Panc1 (cell line): ENCODE data around the gene PIF1. TPM values are rescaled to one million over a fixed set of nuclear protein-coding genes. Genes with fewer than 3 reads are reported as not detected.
A peak's percentile ranks its signal among the peaks of the same experiment; 100 is the strongest.

Source experiments
- ATAC-seq: fragments of 200-7000 bp; cut with Tn5 transposase; 2 replicates; pipeline ENCODE4 v1.9.1; 2020; ENCODE audit warnings: mild to moderate bottlenecking, moderate library complexity
- BruUV-seq: library from RNA; stranded (reverse); fragments of 400-500 nt; replicated peaks from 2 replicates; lab custom pipeline; 2021; lab: Mats Ljungman, UMichigan
- CTCF ChIA-PET: fragments of 300-600 bp; sonication (Branson Sonifier 250); formaldehyde crosslinking; loops from one replicate; lab custom pipeline; 2022; ENCODE audit warnings: antibody characterized with exemption; lab: Charles Lee
- POLR2A ChIA-PET: fragments of 300-600 bp; sonication (Branson Sonifier 250); formaldehyde crosslinking; loops from one replicate; lab custom pipeline; 2022; ENCODE audit warnings: antibody characterized with exemption; lab: Charles Lee
- DNase-seq: peaks from one replicate; pipeline ENCODE4 v3.0.0-alpha.2; 2010; ENCODE audit warnings: low read depth, low spot score
- H3K27ac ChIP-seq: 2 replicates; pipeline ENCODE4 v1.5.1; 2011; ENCODE audit warnings: mild to moderate bottlenecking, low read length, inconsistent platforms
- H3K27me3 ChIP-seq: fragments of 200-500 bp; sonication (Bioruptor generic); 2 replicates; pipeline ENCODE4 v1.6.0; 2014; ENCODE audit warnings: low read length, inconsistent platforms; ENCODE audit not compliant: control insufficient read depth, insufficient read depth
- H3K36me3 ChIP-seq: fragments of 200-500 bp; sonication (Bioruptor generic); 2 replicates; pipeline ENCODE4 v1.5.1; 2014; ENCODE audit warnings: inconsistent platforms, mild to moderate bottlenecking, low read length, moderate library complexity; ENCODE audit not compliant: control insufficient read depth, insufficient read depth
- H3K4me1 ChIP-seq: 2 replicates; pipeline ENCODE4 v1.5.1; 2011; ENCODE audit warnings: inconsistent platforms, mild to moderate bottlenecking, low read length, moderate library complexity; ENCODE audit not compliant: control insufficient read depth, insufficient read depth
- H3K4me3 ChIP-seq, 2 experiments: 2 replicates each; pipeline ENCODE4 v1.5.1; 2011 to 2012; ENCODE audit warnings: low read depth in 2 of 2, low read length in 2 of 2, mild to moderate bottlenecking in 2 of 2, inconsistent platforms in 1 of 2, moderate library complexity in 1 of 2
- H3K9me3 ChIP-seq: fragments of 200-500 bp; sonication (Bioruptor generic); 2 replicates; pipeline ENCODE4 v1.5.1; 2014; ENCODE audit warnings: low read depth, mild to moderate bottlenecking, inconsistent platforms, low read length, moderate library complexity; ENCODE audit not compliant: control insufficient read depth, insufficient read depth
- POLR2AphosphoS5 ChIP-seq: IDR thresholded peaks from 2 replicates; pipeline ENCODE4 v1.6.1; 2012; ENCODE audit warnings: mild to moderate bottlenecking, low read depth, low read length, moderate library complexity
- SIN3A ChIP-seq: IDR thresholded peaks from 2 replicates; pipeline ENCODE4 v1.6.1; 2012; ENCODE audit warnings: low read depth, mild to moderate bottlenecking, low read length, moderate library complexity, borderline replicate concordance; ENCODE audit not compliant: insufficient read depth
- TCF7L2 ChIP-seq: IDR thresholded peaks from 2 replicates; pipeline ENCODE4 v1.6.1; 2011; ENCODE audit warnings: mild to moderate bottlenecking, low read depth, low read length, inconsistent platforms
- in situ Hi-C: cut with HindIII; loops from 2 replicates; pipeline ENCODE4 v1.10.0; 2016; ENCODE audit warnings: low sequenced_read_pairs, low pct_unique_long_range_greater_than_20kb
- intact Hi-C: fragments of 100-400 bp; cut with micrococcal nuclease; formaldehyde crosslinking; loops from one replicate; pipeline ENCODE4 v1.10.0; 2022; ENCODE audit not compliant: unreplicated experiment
- total RNA-seq: library from RNA; stranded (reverse); gene quantifications from one replicate; pipeline ENCODE4 v1.2.1, GENCODE V29; 2021; ENCODE audit not compliant: unreplicated experiment
- TF ChIP-seq, protein P1 (sequence below), 2 experiments: IDR thresholded peaks; 2 replicates each; pipeline ENCODE4 v1.6.1; 2011 to 2012; ENCODE audit warnings: low read depth in 2 of 2, control low read depth in 1 of 2, low read length in 1 of 2, mild to moderate bottlenecking in 1 of 2, moderate library complexity in 1 of 2; ENCODE audit not compliant: insufficient read depth in 1 of 2
- TF ChIP-seq, protein P2 (sequence below): fragments of 450-650 bp; IDR thresholded peaks from 2 replicates; pipeline ENCODE4 v1.5.1; 2017; ENCODE audit warnings: mild to moderate bottlenecking

Gene PIF1
- total RNA-seq, 1 experiment from 2014 or later: 38.6 TPM

DNA sequence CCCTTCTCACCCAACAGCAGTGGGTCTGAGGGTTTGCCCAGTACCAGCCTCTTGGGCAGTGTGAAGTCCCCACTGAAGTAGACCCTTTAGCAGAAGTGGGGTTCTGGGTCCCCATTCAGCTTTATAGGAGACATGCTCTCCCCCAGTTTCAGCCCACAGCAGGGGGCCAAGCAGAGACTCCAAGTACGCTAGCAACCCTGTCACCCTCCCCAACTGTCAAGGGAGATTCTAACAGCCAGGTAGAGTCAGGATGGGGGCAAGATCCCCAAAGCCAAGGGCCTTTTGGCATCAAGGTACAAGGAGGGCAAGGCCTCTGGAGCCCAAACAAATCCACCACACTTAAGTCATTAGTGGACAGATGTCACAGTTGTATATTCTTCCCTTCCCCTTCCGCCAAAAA, 51.8 kb downstream of the PIF1 start:
- in situ Hi-C loops (no loop called here), intact Hi-C loops (no loop called here)
- no peak for DNase-seq
- peaks cover 15% of the 10 kb centered on the region for H3K4me1 ChIP-seq
- BruUV-seq: no TSS peak
- no peak overlapping the region for H3K27ac ChIP-seq
- no peaks in the 10 kb centered on the region for H3K9me3 ChIP-seq
- ChIA-PET CTCF (interaction anchor here (0.6 kb wide), 1 partner anchor 1428 kb away, joined by 3 read pairs; no protein-coding TSS in a partner anchor), POLR2A (interaction anchor here (0.5 kb wide), 1 partner anchor 66 kb away, joined by 4 read pairs; no protein-coding TSS in a partner anchor)
- H3K4me3 ChIP-seq: peak overlapping the region in 1 of 2 experiments; percentile 69; a peak in 1 of 4 replicates
- H3K36me3 ChIP-seq: no peaks in the 10 kb centered on the region
- no peak for TF ChIP-seq SIN3A
- TF ChIP-seq, protein P1, sequence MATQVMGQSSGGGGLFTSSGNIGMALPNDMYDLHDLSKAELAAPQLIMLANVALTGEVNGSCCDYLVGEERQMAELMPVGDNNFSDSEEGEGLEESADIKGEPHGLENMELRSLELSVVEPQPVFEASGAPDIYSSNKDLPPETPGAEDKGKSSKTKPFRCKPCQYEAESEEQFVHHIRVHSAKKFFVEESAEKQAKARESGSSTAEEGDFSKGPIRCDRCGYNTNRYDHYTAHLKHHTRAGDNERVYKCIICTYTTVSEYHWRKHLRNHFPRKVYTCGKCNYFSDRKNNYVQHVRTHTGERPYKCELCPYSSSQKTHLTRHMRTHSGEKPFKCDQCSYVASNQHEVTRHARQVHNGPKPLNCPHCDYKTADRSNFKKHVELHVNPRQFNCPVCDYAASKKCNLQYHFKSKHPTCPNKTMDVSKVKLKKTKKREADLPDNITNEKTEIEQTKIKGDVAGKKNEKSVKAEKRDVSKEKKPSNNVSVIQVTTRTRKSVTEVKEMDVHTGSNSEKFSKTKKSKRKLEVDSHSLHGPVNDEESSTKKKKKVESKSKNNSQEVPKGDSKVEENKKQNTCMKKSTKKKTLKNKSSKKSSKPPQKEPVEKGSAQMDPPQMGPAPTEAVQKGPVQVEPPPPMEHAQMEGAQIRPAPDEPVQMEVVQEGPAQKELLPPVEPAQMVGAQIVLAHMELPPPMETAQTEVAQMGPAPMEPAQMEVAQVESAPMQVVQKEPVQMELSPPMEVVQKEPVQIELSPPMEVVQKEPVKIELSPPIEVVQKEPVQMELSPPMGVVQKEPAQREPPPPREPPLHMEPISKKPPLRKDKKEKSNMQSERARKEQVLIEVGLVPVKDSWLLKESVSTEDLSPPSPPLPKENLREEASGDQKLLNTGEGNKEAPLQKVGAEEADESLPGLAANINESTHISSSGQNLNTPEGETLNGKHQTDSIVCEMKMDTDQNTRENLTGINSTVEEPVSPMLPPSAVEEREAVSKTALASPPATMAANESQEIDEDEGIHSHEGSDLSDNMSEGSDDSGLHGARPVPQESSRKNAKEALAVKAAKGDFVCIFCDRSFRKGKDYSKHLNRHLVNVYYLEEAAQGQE (IDR thresholded peaks at IDR 0.05; ENCODE audit: insufficient read depth in 1 of 2, low read depth in 2 of 2, low read length in 1 of 2): no peak
- TF ChIP-seq POLR2AphosphoS5: no peak
- TF ChIP-seq, protein P2, sequence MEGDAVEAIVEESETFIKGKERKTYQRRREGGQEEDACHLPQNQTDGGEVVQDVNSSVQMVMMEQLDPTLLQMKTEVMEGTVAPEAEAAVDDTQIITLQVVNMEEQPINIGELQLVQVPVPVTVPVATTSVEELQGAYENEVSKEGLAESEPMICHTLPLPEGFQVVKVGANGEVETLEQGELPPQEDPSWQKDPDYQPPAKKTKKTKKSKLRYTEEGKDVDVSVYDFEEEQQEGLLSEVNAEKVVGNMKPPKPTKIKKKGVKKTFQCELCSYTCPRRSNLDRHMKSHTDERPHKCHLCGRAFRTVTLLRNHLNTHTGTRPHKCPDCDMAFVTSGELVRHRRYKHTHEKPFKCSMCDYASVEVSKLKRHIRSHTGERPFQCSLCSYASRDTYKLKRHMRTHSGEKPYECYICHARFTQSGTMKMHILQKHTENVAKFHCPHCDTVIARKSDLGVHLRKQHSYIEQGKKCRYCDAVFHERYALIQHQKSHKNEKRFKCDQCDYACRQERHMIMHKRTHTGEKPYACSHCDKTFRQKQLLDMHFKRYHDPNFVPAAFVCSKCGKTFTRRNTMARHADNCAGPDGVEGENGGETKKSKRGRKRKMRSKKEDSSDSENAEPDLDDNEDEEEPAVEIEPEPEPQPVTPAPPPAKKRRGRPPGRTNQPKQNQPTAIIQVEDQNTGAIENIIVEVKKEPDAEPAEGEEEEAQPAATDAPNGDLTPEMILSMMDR: no peak
- TF ChIP-seq TCF7L2: no peak
- no peak for ATAC-seq
- H3K27me3 ChIP-seq: no peaks in the 10 kb centered on the region

DNA sequence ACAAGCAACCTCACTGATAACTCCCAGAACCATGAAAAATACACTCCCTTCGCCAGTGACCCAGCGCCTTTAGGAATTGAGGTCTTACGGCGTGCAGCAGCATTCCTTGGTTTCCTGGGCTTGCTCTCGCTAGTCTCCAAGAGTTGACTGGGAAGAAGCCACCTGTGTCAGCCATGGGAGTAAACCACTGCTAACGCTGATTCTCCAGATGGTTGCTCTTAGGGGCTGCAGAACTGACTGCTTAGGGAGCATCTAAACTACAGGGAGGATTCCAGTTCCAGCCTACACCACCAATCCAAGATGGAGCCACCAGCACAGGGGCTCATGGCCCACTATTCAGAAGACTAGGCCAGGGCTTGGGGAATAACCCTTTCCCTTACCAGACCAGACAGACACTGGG, 52.5 kb downstream of the PIF1 start:
- DNase-seq (no peak), ATAC-seq (no peak)
- in situ Hi-C loops (no loop called here), intact Hi-C loops (no loop called here)
- Histone ChIP-seq H3K4me3 (no peak overlapping the region), H3K9me3 (no peaks in the 10 kb centered on the region), H3K4me1 (peaks cover 15% of the 10 kb centered on the region), H3K27ac (no peak overlapping the region), H3K27me3 (no peaks in the 10 kb centered on the region), H3K36me3 (no peaks in the 10 kb centered on the region)
- CTCF ChIA-PET: interaction anchor here (0.6 kb wide), 1 partner anchor 1429 kb away, joined by 3 read pairs; no protein-coding TSS in a partner anchor
- TF ChIP-seq POLR2AphosphoS5 (no peak), TCF7L2 (no peak), SIN3A (no peak)
- TF ChIP-seq, protein P2: no peak
- TF ChIP-seq, protein P1 (IDR thresholded peaks at IDR 0.05; ENCODE audit: insufficient read depth in 1 of 2, low read depth in 2 of 2, low read length in 1 of 2): no peak
- BruUV-seq: no TSS peak
- POLR2A ChIA-PET: no interaction called here
